ENCODE results near the gene CTU2.
"Not testable (repeated sequence)": the region's sequence is repeated elsewhere in the genome, so short reads cannot be mapped to it uniquely, and the experiment has no call there.

Gene CTU2

GRCh38 chr16:88706229-88706964, at the start of gene CTU2, which contains the start of gene RNF166:
Gene CTU2 (plus strand): TSS chr16:88706503. CDS start chr16:88706531, 28 bp downstream.
Gene RNF166 (minus strand): TSS chr16:88706408. CDS start chr16:88706325, 83 bp downstream.
- peaks cover 20% of the 10 kb centered on the region for H3K4me1 ChIP-seq (ENCODE audit: control insufficient read depth, insufficient read depth, low read length)
- H3K9ac ChIP-seq (ENCODE audit: low read length), result peak within 1 kb of the TSS; percentile 79
- no peaks in the 10 kb centered on the region for H3K9me3 ChIP-seq (ENCODE audit: control insufficient read depth, low read length)
- H3K27me3 ChIP-seq (ENCODE audit: control insufficient read depth, insufficient read depth, low read length), result no peaks in the 10 kb centered on the region
- H3K36me3 ChIP-seq (ENCODE audit: control insufficient read depth, insufficient read depth, low read length), result no peaks in the 10 kb centered on the region
- peak within 1 kb of the TSS; percentile 88 for H3K4me3 ChIP-seq (ENCODE audit: low read length)

- Histone ChIP-seq H3K36me3 (ENCODE audit: control insufficient read depth, insufficient read depth, low read length) (no peaks in the 10 kb centered on the region), H3K4me1 (ENCODE audit: control insufficient read depth, insufficient read depth, low read length) (peaks cover 4% of the 10 kb centered on the region), H3K27me3 (ENCODE audit: control insufficient read depth, insufficient read depth, low read length) (no peaks in the 10 kb centered on the region), H3K9ac (ENCODE audit: low read length) (no peak overlapping the region), H3K4me3 (ENCODE audit: low read length) (no peak overlapping the region), H3K9me3 (ENCODE audit: control insufficient read depth, low read length) (no peaks in the 10 kb centered on the region)
Observed at GRCh38 chr16:88657371-88657770, 48.9 kb upstream of the CTU2 start.

GRCh38 chr16:88658714-88659113, 47.6 kb upstream of the CTU2 start:
- no peaks in the 10 kb centered on the region for H3K27me3 ChIP-seq (ENCODE audit: control insufficient read depth, insufficient read depth, low read length)
- no peak overlapping the region for H3K9ac ChIP-seq (ENCODE audit: low read length)
- no peaks in the 10 kb centered on the region for H3K9me3 ChIP-seq (ENCODE audit: control insufficient read depth, low read length)
- H3K4me1 ChIP-seq (ENCODE audit: control insufficient read depth, insufficient read depth, low read length), result peaks cover 4% of the 10 kb centered on the region
- H3K36me3 ChIP-seq (ENCODE audit: control insufficient read depth, insufficient read depth, low read length), result no peaks in the 10 kb centered on the region
- no peak overlapping the region for H3K4me3 ChIP-seq (ENCODE audit: low read length)

- Histone ChIP-seq H3K4me3 (ENCODE audit: low read length) (no peak overlapping the region), H3K9me3 (ENCODE audit: control insufficient read depth, low read length) (no peaks in the 10 kb centered on the region), H3K36me3 (ENCODE audit: control insufficient read depth, insufficient read depth, low read length) (no peaks in the 10 kb centered on the region), H3K27me3 (ENCODE audit: control insufficient read depth, insufficient read depth, low read length) (no peaks in the 10 kb centered on the region), H3K4me1 (ENCODE audit: control insufficient read depth, insufficient read depth, low read length) (peaks cover 8% of the 10 kb centered on the region), H3K9ac (ENCODE audit: low read length) (no peak overlapping the region)
Observed at GRCh38 chr16:88659160-88659559, 47.1 kb upstream of the CTU2 start.

- Histone ChIP-seq H3K9me3 (ENCODE audit: control insufficient read depth, low read length) (no peaks in the 10 kb centered on the region), H3K4me1 (ENCODE audit: control insufficient read depth, insufficient read depth, low read length) (peaks cover 8% of the 10 kb centered on the region), H3K36me3 (ENCODE audit: control insufficient read depth, insufficient read depth, low read length) (no peaks in the 10 kb centered on the region), H3K9ac (ENCODE audit: low read length) (no peak overlapping the region), H3K27me3 (ENCODE audit: control insufficient read depth, insufficient read depth, low read length) (no peaks in the 10 kb centered on the region), H3K4me3 (ENCODE audit: low read length) (no peak overlapping the region)
Observed at GRCh38 chr16:88661468-88661867, 44.8 kb upstream of the CTU2 start.

GRCh38 chr16:88662222-88662842, 44.0 kb upstream of the CTU2 start:
- Histone ChIP-seq H3K4me3 (ENCODE audit: low read length) (peak overlapping the region; percentile 87), H3K27me3 (ENCODE audit: control insufficient read depth, insufficient read depth, low read length) (no peaks in the 10 kb centered on the region), H3K36me3 (ENCODE audit: control insufficient read depth, insufficient read depth, low read length) (no peaks in the 10 kb centered on the region), H3K9ac (ENCODE audit: low read length) (peak overlapping the region; percentile 93), H3K4me1 (ENCODE audit: control insufficient read depth, insufficient read depth, low read length) (peaks cover 8% of the 10 kb centered on the region), H3K9me3 (ENCODE audit: control insufficient read depth, low read length) (no peaks in the 10 kb centered on the region)

- peak within 1 kb of the TSS; percentile 87 for H3K4me3 ChIP-seq (ENCODE audit: low read length)
- H3K9ac ChIP-seq (ENCODE audit: low read length), result peak within 1 kb of the TSS; percentile 93
- H3K9me3 ChIP-seq (ENCODE audit: control insufficient read depth, low read length), result no peaks in the 10 kb centered on the region
- no peaks in the 10 kb centered on the region for H3K36me3 ChIP-seq (ENCODE audit: control insufficient read depth, insufficient read depth, low read length)
- peaks cover 8% of the 10 kb centered on the region for H3K4me1 ChIP-seq (ENCODE audit: control insufficient read depth, insufficient read depth, low read length)
- no peaks in the 10 kb centered on the region for H3K27me3 ChIP-seq (ENCODE audit: control insufficient read depth, insufficient read depth, low read length)
Observed at GRCh38 chr16:88662843-88663606, 43.3 kb upstream of the CTU2 start, which contains the start of gene MVD. Gene MVD (minus strand): TSS chr16:88663091. CDS start chr16:88663080, 11 bp downstream.

GRCh38 chr16:88665148-88665547, 41.2 kb upstream of the CTU2 start:
- Histone ChIP-seq H3K4me3 (ENCODE audit: low read length) (no peak overlapping the region), H3K9ac (ENCODE audit: low read length) (no peak overlapping the region), H3K27me3 (ENCODE audit: control insufficient read depth, insufficient read depth, low read length) (no peaks in the 10 kb centered on the region), H3K36me3 (ENCODE audit: control insufficient read depth, insufficient read depth, low read length) (no peaks in the 10 kb centered on the region), H3K9me3 (ENCODE audit: control insufficient read depth, low read length) (no peaks in the 10 kb centered on the region), H3K4me1 (ENCODE audit: control insufficient read depth, insufficient read depth, low read length) (peaks cover 8% of the 10 kb centered on the region)

- H3K4me1 ChIP-seq (ENCODE audit: control insufficient read depth, insufficient read depth, low read length), result peaks cover 8% of the 10 kb centered on the region
- no peaks in the 10 kb centered on the region for H3K36me3 ChIP-seq (ENCODE audit: control insufficient read depth, insufficient read depth, low read length)
- H3K9me3 ChIP-seq (ENCODE audit: control insufficient read depth, low read length), result no peaks in the 10 kb centered on the region
- no peak overlapping the region for H3K4me3 ChIP-seq (ENCODE audit: low read length)
- H3K9ac ChIP-seq (ENCODE audit: low read length), result no peak overlapping the region
- H3K27me3 ChIP-seq (ENCODE audit: control insufficient read depth, insufficient read depth, low read length), result no peaks in the 10 kb centered on the region
Observed at GRCh38 chr16:88665570-88665969, 40.7 kb upstream of the CTU2 start.

GRCh38 chr16:88667461-88667860, 38.8 kb upstream of the CTU2 start:
- H3K4me1 ChIP-seq (ENCODE audit: control insufficient read depth, insufficient read depth, low read length), result peaks cover 4% of the 10 kb centered on the region

GRCh38 chr16:88669493-88669892, 36.8 kb upstream of the CTU2 start:
- H3K4me1 ChIP-seq (ENCODE audit: control insufficient read depth, insufficient read depth, low read length); H3K36me3 ChIP-seq (ENCODE audit: control insufficient read depth, insufficient read depth, low read length); H3K4me3 ChIP-seq (ENCODE audit: low read length); H3K9me3 ChIP-seq (ENCODE audit: control insufficient read depth, low read length); H3K9ac ChIP-seq (ENCODE audit: low read length); H3K27me3 ChIP-seq (ENCODE audit: control insufficient read depth, insufficient read depth, low read length): not testable (repeated sequence)

More at GRCh38 chr16:88667461-88667860, 38.8 kb upstream of the CTU2 start:
- H3K9me3 ChIP-seq (ENCODE audit: control insufficient read depth, low read length), result no peaks in the 10 kb centered on the region
- H3K27me3 ChIP-seq (ENCODE audit: control insufficient read depth, insufficient read depth, low read length), result no peaks in the 10 kb centered on the region
- no peaks in the 10 kb centered on the region for H3K36me3 ChIP-seq (ENCODE audit: control insufficient read depth, insufficient read depth, low read length)
- H3K9ac ChIP-seq (ENCODE audit: low read length), result no peak overlapping the region
- no peak overlapping the region for H3K4me3 ChIP-seq (ENCODE audit: low read length)

GRCh38 chr16:88669980-88670379, 36.3 kb upstream of the CTU2 start:
- Histone ChIP-seq H3K27me3 (ENCODE audit: control insufficient read depth, insufficient read depth, low read length) (no peaks in the 10 kb centered on the region), H3K4me3 (ENCODE audit: low read length) (no peak overlapping the region), H3K36me3 (ENCODE audit: control insufficient read depth, insufficient read depth, low read length) (no peaks in the 10 kb centered on the region), H3K9ac (ENCODE audit: low read length) (no peak overlapping the region), H3K9me3 (ENCODE audit: control insufficient read depth, low read length) (no peaks in the 10 kb centered on the region), H3K4me1 (ENCODE audit: control insufficient read depth, insufficient read depth, low read length) (no peaks in the 10 kb centered on the region)

Measured in mucosa of stomach (tissue), 1 donor.